NCI-H128 (cell line): ENCODE data around the gene GNB1.

Experiments
- DNase-seq: peaks from one replicate; lab custom pipeline; 2025; ENCODE audit not compliant: unreplicated experiment; lab: John Stamatoyannopoulos, UW

Gene GNB1

DNA sequence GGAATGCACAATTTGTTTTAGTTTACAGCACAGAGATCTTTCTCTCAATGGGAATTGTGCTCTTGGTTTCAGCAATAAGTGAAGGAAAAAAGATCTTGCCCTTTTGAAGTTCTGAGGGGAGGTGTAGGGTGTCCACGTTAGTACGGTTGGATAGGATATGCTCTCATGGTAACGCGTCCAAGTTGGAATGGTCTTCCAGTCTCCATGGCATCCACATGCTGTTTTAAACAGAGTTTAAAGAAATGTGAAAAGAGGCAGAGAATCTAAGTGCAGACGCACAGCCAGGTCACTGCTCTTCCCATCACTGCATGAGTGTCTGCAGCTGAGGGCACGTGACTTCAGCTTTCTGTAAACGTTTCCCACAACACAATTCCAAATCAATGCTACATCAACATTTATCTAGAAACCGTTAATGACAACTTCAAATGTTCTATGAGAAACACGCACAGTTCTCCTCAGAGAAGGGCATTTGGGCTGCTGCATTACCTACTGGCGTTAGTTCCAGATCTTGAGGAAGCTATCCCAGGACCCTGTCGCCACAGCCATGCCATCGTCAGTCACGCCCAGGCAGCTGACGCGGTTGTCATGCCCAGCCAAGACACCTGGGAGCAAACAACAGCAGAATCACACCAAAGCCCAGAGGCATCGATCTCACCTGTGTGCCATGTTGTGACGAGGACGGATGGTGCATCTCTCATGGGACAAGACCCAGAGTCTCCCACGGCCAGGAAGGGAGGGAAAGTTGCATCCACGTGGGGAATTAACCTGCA, 103.9 kb downstream of the GNB1 start:
- no peak for DNase-seq

DNA sequence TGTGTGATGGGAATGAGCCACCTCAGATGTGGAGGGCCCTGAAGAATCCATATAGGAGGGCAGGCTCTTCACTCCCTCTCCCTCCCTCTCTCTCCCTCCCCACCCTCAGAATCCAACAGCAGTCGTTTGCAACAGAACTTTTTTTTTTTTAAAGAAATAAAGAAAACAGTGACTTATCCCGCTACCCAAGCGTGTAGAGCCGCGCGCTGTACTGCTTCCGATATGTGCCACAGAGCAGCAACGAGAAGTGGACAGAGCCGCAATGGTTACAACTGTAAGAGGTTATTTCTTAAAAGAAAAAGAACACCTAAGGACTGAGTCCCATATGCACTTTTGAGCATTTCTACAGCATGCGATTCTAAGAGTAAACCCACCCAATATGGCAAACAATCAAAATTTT, 105.2 kb downstream of the GNB1 start:
- no peak for DNase-seq

DNA sequence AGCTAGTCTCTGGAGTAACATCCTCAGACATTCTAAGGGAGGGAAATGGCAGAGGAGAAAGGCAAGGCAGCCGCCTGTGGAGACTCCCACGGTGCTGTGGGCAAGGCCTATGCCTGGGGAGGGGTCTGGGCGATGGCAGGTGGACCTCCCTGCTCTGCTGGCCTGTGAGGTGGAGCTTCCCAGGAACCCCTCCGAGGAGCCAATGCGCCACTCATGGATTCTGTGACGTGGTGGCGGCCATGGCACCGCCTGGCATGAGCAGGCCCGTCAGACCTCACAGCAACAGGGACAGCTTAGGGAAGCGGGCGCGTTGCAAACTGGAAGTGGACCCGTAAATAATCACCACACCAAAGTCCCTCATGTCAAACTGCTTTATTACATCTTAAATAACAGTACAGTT, 106.0 kb downstream of the GNB1 start:
- no peak for DNase-seq

DNA sequence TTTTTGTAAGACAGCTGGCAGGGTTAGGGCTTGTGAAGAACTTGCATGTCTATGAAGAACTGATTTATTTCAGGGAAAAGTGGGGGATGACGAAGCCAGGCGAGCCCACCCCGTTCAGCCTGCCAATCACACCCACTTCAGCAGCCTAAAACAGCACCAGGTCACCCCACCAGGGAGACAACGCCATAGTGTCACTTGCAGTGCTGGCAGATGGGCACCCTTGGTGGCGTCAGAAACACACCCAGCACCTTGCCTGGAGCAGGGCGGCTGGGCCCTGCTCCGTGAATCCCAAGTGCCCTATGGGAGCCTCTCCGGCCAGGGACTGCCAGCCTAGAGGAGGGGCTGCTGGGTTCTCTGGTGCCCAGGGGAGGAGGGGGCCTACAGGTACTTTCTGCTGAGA, 107.6 kb downstream of the GNB1 start:
- no peak for DNase-seq

DNA sequence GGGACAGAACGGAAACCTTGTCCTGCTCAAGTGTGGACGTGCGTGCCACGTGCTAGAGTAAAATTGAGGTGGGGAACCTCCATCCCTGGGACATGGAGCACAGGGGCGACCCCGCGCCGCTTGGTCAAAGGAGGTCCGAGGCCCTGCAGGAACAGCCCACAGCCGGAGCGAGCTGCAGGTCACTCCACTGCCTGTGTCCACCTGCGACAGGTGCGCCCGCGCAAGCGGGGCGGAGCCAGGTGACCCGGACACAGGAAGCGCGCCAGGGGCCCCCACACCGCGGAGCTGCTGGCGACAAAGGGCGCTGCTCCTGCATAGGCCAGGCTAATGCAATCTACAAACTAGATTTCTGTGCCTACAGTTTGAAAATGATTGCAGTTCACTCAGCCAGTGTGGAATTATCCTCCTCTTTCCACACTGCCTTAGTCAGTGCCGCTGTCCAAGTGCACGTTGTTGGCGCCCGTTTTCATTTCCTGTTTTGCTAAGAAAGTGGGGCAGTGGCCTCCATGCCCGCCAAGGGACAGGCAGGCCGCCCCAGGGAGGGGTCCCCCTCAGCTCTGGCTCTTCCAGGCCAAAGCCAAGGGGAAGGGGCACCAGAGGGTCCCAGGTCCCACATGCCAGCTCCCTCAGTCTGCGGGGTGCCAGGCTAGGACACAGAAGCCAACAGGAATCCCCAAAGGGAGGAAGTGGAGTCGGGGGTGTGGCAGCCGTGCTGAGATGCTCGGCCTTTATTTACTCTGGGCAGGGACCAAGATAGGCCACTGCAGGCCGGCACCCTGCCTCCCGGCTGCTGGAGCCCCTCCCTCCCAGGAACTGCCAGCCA, 108.3 kb downstream of the GNB1 start:
- DNase-seq = no peak

DNA sequence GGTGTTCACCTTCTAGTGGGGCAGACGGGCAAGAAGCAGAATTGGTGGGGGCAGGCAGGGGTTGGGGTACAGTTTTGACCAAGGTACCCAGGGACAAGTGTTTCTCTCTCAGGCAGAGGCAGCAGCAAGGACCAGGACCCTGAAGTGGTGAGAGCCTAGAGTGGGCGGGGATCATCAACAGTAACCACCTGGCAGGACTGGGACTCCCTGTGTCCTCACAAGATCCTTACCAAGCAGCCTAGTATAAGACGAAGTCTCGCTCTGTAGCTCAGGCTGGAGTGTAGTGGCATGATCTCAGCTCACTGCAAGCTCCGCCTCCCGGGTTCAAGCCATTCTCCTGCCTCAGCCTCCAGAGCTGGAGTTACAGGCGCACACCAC, 109.4 kb downstream of the GNB1 start:
- no peak for DNase-seq

DNA sequence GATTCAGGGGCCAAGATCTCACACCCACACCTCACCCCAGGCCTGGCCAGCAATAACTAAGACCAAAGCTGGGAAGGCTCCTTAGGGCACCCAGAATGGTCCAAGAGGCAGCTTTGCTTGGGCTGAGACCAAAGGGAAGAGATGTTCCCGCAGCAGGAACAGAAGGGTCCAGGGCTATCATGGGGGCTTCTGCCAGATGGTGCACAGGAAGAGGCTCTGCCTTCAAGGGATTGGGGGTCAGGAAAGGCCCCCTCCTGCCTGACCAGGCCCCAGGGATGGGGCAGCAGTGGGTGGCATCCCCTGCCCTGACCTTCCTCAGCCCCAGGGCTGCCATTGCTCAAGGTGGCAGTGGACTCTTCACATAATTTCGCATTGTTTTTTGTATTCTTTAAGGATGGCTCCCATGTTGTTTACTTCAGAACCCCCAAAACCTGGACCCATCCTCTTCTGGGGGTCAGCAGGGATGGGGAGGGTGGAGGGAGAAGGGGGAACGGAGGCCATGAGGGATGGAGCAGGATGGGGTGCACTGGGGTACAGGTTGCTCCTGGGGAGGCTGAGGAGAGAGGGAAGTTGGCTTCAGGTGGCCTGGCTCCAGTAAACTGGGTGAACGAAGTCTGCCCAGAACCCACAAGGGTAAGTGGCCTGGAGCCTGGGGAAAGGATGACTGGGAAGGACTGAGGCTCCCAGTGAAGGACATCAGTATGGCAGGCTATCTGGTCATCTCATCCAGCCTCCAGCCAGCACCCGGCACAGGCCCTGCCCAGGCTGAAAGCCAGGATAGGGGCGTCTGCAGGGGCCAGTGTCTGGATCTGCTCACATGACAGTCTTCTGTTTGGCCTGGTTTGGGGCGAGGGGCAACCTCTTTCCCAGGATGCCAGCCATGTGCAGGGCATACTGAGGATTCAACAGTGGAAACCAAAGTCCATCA, 110.0 kb downstream of the GNB1 start:
- no peak for DNase-seq

DNA sequence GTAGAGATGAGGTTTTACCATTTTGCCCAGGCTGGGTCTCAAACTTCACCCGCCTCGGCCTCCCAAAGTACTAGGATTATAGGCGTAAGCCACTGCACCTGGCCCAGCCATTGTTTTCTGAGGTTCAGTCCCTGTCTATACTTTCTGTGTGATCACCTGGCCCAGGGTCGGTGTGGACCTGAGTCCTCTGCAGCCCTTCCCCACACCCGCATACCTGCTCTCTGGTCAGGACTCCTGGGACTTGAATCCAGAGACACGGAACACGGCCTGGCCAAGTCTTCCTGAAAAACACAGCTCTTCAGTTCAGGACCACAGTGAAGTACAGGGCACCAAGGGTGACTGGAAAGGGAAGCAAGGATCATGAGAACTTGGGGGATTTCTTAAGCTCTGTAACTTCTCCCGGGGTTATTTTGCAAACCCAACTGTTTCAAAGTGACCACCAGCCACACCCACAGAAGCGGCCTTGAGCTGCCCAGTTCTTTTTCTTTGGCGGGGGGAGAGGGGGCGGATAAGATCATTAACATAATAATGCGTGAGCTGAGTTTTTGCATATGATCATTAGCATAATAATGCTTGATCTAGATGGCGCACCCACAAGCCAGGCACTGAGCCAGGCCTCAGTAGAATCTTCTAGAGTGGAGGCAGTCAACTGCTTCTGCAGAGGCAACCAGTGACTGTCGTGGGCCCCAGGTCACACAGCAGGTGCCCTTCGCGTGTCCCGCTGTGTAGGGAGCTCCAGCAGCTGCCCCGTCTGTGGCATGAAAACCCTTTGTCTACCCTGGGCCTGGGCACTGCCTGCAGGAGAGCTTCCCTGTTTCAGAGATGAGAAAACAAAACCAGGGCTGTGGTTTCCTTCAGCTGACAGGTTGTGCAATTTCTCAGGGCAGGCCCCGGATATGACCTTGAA, 110.9 kb downstream of the GNB1 start:
- DNase-seq = no peak

DNA sequence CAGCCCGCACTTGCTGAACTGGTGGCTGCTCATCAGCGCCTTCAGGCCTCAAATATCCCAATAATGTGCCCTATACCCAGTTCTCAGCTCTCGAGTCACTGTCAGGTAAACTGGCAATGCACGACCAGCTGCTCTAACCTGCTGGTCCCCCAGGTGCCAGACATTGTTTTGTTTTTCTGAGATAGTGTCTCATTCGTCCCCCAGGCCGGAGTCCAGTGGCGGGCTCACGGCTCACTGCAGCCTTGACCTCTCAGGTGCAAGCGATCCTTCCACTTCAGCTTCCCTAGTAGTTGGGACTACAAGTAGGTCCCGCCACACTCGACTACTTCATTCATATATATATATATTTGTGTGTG, 111.6 kb downstream of the GNB1 start:
- DNase-seq = no peak

DNA sequence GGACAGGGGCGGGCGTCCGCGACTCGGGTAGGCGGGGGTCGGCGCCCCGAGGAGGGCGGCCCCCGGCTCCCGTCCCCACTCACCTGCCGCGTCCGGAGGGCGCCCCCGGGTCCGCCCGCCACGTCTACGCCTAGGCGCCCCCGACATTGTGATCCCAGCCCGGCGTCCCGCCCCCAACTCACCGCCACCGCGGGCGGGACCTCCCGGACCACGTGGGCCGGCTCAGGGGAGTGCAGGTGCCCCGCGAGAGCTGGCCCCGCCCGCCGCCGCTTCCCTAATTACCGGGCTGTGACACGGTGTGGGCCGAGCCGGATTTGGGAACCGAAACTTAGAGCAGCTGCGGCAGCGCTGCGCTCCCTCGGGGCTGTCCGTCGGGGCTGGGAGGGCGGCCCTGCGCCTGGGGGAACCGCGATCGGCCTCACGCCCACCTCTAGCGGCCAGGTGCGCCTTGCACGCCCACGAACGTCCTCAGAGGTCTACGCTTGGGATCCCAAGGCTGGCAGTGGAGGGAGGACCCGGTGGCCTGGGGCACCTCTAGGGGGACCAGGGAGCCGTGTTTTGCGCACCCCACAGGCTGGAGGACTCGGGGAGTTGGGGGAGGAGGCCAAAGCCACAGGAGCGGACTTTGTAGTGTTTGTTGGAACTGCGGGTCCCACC, 112.1 kb downstream of the GNB1 start:
- peak; percentile 25 for DNase-seq

DNA sequence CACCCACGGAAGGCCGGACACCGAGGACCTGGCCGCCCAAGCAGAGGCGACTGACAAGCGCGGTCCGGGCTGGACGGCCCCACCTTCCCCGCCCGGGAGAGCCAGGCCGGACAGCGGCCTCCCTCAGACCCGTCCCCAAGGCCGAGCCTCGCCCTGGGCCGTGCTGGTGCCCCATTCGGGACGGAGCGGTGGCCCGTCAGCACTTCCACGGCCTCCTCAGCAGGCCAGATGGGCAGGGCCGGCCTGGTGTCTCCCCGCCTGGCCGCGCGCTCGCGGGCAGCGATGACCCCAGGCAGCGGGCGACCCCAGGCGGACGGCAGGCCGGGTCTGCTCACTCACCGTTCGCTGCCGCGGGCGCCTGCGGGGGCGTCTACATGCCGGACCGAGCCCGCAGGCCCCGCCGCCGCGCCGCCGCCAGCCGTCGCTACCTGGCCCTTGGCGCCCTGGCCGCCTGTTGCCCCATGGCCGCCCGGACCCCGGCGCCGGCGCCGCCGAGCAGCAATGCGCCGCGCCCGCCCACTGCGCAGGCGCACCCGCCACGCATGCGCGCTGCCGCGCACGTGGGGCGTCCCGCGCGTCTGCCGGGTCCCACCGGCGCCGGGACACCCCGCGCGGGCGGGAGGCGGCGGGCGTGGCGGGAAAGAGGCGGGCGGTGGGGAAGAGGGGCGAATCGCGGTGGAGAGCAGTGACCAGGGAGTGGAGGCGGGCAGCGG, 112.8 kb downstream of the GNB1 start, which contains the start of gene NADK:
NADK (minus strand) TSS at position 521 of the 713 bp plus-strand sequence. CDS start 13,064 bp downstream, outside the sequence.
- no peak for DNase-seq

DNA sequence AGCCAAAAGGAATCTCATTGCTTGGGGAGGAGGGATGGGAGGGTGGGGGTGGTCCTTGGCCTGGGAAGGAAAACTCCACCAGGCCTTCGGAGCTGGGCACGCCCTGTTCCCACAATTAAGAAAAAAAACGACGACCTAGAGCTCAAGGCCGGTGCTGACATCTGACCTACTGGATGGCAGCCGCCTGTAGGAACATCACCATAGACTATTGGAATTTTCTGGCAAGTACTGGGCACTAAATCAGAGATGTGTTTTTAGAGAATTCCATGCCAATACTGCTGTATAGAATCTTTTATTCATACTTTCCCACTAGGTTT, 113.3 kb downstream of the GNB1 start:
- DNase-seq = no peak

DNA sequence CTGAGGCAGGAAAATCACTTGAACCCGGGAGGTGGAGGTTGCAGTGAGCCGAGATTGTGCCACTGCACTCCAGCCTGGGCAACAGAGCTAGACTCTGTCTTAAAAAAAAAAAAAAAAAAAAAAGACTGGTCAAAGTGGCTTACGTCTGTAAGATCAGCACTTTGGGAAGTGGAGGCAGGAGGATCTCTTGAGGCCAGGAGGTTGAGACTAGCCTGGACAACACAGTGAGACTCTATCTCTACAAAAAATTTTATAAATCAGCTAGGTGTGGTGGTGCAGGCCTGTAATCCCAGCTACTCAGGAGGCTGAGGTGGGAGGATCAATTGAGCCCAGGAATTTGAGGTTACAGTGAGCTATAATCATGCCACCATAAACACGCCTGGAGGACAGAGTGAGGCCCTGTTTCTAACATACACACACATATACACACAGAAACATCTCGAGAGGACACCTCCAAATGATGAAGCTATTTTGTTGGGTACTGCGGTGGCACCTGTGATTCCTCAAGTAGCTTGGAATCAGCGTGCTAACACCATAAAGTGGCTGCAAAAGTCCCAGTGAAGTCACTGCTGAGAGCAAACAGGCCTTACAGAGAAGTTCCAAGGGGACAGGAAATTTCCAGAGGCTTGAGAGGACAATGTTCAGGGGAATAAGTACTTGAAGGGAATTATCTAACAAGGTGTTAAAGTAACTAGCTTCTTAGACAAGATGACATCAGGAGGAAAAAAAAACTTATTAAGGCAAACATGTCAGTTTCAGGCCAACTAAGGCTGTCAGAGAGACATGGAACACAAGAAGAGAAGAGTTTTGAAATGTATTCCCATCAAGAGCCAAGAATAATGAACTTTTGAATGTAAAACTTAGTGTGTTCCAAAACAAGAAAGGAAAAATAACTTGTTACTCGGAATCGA, 114.0 kb downstream of the GNB1 start:
- DNase-seq = no peak

DNA sequence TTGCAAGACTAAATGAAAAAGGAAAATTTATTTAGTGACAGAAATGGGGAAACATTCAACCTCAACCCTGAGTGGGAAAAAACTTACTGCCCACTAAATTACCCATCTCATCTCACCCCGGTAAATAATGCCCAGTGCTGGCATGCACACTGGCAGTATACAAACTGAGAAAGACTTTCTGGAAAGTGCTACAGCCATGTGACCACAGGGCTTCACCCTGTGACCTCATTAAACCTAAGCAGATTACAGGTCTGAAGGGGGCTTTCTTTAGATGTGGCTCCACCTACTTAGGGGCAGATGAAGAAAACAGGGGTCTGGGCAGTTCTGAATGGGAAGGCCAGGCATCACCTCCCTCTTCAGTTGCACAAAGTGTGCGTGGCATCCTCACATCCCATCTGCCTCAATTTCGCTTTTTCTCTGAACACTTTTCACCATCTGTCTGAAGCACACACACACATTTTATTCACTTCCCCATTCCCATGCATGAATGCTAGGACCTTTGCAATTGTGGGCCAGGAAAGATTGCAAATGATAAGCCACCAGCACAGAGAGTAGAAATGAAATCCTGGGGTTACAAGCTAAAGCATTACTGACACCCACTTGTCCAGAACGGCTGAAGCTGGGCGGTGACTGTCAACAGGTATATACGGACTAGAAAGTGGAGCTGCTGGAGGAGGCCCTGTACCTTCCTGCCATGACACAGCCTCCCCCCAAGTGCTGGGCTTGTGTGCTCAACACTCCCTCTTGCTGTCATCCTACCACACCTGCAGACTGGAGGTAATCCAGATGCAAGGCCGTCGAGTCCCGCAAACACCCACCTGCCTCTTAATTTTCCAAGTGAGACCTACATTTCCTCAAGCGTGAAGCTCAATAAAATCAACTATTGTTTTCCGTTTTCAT, 115.3 kb downstream of the GNB1 start:
- no peak for DNase-seq

DNA sequence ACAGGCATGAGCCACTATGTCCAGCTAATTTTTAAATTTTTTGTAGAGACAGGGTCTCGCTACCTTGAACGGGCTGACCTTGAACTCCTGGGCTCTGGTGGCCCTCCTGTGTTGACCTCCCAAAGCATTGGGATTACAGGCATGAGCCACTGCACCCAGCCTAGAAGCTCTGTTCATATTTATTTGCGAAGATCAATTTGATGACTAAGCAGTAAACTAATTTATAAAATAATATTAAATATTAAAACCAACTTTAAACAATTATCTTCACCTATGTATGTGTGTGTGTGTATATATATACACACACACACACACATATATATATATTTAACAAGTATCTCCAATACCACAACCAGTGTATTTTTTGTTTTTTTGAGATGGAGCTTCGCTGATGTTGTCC, 117.0 kb downstream of the GNB1 start:
- DNase-seq = no peak

DNA sequence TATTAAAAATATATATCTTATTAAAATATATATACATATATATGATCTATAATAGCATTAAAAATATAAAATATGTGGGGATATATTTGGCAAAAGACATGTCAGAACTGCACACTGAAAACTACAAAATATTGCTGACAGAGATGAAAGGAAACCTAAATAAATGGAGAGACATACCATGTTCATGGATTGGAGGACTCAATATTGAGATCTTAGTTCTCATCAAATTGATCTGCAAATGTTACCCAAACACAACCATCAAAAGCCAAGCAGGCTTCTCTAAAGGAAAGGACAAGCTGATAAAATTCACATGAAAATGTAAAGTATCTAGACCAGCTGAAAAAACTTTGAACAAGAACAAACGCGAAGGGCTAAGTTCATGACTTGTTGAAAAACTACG, 119.8 kb downstream of the GNB1 start:
- DNase-seq = no peak

DNA sequence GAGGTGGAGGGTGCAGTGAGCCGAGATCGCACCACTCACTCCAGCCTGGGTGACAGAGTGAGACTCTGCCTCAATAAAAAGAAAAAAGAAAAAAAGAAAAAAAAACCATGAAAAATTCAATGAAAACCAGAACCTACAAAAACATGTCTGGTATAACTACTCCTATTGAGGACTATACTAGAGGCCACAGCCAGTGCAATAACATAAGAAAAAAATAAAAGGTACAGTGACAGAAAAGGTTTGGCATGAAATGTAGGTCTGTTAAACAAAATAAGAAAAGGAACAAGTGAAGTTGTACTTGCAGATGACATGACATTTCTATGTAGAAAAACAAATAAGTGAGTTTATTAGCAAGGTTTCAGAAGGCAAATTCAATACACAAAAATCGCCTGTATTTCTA, 120.8 kb downstream of the GNB1 start:
- DNase-seq = no peak
